NCI-H1694 (cell line): Measurements from ENCODE around the gene SGTA.
"Not testable (repeated sequence)": the region's sequence is repeated elsewhere in the genome, so short reads cannot be mapped to it uniquely, and the experiment has no call there.

ENCODE experiments used
- DNase-seq: peaks from one replicate; lab custom pipeline; 2025; lab: John Stamatoyannopoulos, UW

SGTA gene

DNA sequence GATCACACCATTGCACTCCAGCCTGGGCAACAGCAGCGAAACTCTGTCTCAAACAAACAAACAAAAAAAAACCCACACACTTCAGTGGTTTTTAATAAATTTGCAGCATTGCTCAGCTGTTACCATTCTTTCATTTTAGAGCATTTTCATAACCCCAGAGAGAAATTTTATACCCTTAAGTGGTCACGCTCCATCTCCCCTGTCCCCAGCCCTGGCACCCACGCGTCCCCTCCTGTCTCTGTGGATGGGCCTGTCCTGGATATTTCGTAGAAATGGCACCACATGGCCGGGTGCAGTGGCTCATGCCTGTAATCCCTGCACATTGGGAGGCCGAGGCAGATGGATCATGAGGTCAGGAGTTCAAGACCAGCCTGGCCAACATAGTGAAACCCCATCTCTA lies 10.1 kb upstream of the SGTA start:
- no peak for DNase-seq

DNA sequence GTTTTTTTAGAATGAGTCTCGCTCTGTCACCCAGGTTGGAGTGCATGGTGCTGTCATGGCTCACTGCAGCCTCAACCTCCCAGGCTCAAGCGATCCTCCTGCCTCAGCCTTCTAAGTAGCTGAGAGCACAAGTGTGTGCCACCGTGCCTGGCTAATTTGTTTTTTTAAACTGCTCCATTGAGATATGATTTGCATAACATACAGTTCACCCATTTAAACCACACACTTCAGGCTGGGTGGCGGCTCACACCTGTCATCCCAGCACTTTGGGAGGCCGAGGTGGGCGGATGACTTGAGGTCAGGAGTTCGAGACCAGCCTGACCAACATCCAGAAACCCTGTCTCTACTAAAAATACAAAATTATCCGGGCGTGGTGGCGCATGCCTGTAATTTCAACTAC lies 9.6 kb upstream of the SGTA start:
- DNase-seq: not testable (repeated sequence)

DNA sequence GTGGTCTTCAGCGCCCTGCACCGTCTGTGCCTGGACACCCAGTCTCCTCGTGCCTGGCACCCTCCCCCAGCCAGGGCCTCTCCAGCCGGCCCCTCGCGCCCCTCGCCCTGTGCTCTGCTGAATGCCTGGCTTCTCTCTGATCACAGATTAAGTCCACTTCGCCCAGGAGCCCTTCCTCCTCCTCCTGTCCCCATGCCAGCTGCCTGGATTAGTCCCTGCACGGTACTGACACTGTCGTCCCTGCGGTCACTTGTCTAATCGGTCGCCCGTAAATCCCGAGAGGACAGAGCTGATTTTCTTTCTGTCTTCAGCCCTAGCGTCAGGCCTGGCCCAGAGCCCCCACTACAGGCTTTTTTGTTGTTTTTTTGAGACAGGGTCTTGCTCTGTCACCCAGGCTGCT lies 8.8 kb upstream of the SGTA start:
- DNase-seq: no peak

DNA sequence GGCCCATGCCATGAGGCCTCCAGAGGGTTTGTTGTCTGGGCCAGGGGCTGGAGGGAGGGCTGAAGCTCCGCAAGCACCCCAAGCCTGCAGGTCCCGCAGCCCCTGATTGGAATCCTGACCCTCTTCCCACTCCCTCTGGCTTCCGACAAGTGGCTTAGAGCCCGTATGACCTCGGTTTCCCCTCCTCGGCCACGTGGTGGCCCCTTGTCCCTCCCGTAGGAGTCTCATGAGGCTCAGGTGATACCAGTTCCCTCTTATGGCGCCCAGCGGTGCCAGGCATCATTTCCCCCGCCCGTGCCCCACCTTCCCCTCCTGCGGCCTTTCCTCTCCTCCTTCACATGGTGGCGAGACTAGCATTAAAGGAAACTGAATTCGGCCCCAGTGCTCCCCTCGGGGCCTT lies 8.4 kb upstream of the SGTA start:
- DNase-seq: no peak

DNA sequence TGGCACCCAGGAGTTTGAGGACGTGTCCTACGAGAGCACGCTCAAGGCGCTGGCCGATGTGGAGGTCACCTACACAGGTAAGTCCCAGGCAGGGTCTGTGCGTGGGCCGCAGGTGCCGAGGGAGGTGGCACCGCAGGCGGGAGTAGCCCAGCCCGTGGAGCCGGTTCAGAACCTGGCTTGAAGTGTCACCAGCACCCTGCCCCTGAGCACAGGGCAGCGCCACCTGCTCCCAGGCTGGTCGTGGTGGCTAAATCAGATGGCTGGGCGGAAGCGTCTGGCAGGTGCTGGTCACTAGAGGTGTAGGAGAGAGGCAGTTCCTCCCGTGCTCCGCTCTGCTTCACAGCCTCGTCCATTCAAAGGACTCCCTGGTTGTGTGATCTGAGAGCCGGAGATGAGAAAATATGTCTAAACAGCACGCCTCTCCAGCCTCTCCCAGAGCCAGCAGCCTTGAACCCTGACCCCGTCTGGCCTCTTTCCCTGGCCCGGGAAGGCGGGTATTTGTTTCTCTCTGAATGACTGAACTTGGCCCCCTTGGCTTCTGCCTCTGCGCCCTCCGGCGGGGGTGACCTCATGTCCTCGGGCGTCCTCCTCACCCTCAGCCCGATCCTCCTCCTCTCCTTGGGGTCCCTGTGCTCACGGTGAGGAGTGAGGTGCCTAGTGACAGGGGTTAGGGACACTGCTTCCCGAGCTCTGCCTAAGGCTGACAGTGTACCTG lies 7.6 kb upstream of the SGTA start:
- no peak for DNase-seq

DNA sequence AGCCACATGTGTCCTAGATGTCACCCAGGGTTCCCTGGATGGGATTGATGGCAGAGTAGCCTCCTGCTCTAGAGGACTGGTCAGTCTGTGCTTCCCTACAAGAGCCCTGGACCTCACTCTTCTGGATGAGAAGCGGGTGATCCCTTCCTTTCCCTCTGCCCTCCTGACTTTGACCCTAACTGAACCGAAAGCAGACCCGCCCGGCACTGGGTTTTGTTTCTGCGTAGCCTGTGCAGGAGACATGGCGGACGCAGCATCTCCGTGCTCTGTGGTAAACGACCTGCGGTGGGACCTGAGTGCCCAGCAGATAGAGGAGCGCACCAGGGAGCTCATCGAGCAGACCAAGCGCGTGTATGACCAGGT lies 7.1 kb upstream of the SGTA start:
- no peak for DNase-seq

DNA sequence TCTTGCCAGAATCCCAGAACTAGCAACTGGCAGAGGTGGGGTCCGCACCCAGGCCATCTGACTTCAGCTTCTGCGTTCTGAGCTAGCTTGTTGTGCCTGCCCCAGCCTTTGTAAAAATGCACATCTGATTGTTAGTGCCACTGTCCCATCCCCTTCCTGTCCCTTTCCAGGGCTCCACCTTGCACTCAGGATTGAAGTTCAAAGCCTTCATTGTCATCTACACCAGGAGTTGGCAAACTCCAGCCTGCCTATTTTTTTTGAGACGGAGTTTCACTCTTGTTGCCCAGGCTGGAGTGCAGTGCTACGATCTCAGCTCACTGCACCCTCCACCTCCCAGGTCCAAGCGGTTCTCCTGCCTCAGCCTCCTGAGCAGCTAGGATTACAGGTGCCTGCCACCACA lies 5.2 kb upstream of the SGTA start:
- DNase-seq: no peak

DNA sequence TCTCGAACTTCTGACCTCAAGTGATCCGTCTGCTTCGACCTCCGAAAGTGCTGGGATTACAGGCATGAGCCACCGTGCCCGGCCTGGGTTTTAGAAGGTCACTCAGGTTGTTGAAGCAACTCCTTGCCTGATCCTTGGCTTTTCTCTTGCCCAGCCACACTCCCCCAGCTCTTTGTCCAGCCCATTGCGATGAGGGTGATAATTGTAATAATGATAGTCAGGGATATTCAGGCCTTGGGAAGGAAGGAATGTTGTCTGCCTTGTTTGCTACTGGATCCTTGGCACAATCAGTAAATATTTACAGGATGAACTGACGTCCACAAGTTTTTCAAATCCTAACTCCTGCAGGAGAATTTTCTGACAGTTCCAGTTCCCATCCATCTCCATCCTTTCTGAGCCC lies 4.0 kb upstream of the SGTA start:
- no peak for DNase-seq

DNA sequence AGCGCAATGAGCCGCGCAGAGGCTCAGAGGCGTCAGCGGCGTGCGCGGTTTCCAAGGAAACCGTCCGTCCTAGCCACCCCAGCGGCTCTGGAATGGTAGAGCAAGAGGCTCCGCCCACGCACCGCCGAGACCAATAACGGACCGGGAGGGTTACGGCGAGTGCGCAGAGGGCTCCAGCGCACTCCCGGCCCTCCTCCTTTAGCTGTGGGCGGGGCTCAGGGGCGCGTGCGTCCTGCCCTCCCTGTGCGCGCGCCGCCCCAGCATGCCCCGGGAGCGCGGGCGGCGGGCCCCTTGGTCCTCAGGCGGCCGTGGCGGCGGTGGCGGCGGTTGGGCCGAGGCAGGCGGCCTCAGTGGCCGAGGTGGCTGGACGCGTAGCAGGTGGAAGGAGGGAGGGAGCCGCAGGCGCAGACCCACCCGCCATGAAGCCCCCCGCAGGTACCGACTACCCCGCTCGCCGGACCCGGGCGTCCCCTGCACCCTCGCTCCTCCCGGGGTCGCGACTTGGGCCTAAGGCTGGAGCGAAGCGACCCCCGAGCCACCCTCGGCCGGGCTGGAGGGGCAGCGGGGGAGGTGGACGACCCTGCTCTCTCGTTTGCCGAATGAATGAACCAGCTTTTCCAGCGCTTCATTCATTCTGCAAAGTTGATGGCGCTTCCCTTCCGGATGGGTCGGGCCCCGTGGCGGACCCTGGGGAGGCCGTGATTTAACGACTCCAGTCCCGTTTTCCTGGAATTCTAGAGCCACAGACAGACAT lies 2.3 kb upstream of the SGTA start, which contains the start of gene THOP1:
Gene THOP1, plus strand, starts transcription at position 260 of the 754 bp plus-strand sequence. Its CDS starts 160 bp downstream, at position 420.
- DNase-seq: peak; percentile 98

DNA sequence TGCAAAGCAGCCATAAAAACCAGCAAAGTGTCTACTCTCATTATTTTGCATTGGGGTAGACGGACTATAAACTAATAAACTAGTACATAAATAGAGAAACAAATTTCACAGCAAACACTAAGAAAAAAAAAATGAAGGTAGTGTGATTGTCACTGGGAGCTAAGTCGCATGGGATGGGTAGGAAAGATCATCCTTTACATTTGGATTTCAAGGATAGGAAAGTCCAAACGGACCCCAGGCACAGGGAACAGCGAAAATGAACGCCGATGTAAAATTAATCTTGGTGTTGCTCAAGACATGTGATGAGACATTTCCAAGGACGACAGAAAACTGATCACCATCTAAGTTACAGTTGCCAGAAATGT lies 690 bp upstream of the SGTA start:
- no peak for DNase-seq

DNA sequence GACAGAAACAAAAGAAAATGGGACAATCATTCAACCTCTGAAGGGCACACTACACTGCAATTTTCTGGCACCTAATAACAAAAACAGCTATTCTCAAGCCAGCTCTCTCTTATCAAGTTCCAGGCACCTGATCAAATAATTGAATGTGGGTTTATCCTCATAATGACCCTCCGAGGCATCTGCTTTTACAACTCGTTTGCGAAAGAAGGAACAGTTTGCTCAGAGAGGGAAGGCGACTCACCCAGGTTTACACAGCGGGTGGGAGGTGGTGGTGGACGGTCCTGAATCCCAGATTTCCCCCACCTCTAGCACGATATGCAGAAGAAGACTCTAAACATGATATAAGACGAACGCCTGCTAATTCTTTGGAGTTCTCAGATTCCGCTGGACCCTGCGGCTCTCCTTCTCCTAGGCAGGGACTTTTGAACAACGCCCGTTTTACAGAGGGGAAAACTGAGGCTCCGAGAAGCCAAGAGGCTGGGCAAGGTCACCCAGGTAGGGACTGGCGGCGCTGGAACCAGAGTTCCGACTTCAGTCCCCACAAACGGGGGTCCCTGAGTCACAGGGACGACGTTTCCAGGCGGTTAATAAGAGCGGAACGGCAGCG lies 641 bp downstream of the SGTA start:
- no peak for DNase-seq

DNA sequence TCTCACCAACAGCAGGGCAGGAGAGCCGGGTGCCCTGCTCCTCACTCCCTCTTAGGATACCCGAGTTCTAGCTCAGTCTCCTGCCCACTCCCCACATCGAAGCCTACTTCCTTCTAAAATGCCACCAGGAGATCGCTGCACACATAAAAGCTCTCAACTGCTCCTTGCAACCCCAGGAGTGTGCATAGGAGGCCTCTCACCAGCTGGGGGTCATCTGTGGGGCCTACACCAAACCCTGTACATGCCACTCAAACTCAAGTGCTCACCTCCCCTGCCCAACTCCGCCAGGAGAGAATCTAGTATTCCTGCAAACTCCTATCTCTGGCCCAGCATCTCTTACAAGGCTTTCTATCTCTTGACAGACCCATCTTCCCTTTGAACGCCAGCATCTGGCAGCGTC lies 2.8 kb downstream of the SGTA start:
- no peak for DNase-seq

DNA sequence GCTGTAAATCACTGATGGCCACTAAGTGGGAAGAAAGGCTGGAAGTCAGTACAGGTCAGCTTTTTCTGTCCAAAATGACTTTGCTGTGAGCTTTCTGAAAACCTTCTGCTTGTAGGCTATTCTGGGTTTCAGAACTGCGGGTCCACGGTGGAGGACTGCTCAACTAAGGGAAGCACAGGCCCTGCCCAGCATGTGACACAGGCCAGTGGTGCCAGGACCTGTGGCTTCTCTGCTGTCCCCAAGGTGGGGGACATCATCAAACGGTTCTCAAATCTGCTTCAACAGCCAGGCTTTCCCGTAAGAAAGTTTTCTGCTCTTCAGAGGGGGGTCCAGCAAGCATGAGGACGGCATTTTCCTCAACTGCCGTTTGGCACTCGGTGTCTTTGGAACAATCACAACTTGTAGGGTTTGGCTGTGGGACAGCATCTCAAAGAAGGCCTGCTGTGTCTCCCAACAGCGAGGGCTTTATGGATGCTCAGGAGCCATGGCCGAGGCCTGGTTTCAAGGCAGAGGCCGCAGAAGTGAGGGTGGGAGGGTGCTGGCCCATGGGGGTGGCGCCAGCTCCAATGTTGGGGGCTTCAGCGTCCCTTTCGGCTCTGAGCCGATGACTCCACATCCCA lies 3.8 kb downstream of the SGTA start:
- no peak for DNase-seq

DNA sequence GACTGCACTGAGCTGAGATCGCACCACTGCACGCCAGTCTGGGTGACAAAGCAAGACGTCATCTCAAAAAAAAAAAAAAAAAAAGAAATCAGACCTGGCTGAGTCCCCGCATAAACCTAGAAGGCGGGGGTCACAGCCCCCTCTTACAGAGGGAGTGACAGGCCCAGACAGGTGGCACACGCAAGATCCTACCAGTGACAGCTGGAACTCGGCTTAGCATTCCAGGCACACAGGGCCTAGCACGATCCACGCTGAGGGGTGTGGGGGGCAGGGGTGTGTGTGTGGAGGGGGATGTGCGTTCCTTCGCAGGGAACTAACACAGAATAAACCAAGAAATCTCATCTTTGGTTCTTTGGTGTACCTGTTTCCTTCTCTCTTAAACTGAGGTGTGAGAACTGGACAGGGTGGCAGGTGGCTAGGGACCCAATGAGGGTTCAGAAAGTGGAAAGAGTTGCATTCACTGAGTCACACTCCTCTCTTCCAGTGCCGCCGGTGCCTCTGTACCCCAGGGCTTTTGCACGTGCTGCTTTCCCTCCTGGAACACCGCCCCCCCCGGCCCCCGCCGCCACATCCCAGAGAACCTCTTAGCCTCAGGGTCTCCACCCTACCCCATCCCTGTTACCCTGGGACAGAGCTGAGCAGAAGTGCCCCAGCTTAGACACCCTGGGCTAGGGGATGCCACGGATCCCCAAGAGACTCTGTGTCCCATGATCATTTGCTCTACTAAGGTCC lies 5.0 kb downstream of the SGTA start:
- no peak for DNase-seq

DNA sequence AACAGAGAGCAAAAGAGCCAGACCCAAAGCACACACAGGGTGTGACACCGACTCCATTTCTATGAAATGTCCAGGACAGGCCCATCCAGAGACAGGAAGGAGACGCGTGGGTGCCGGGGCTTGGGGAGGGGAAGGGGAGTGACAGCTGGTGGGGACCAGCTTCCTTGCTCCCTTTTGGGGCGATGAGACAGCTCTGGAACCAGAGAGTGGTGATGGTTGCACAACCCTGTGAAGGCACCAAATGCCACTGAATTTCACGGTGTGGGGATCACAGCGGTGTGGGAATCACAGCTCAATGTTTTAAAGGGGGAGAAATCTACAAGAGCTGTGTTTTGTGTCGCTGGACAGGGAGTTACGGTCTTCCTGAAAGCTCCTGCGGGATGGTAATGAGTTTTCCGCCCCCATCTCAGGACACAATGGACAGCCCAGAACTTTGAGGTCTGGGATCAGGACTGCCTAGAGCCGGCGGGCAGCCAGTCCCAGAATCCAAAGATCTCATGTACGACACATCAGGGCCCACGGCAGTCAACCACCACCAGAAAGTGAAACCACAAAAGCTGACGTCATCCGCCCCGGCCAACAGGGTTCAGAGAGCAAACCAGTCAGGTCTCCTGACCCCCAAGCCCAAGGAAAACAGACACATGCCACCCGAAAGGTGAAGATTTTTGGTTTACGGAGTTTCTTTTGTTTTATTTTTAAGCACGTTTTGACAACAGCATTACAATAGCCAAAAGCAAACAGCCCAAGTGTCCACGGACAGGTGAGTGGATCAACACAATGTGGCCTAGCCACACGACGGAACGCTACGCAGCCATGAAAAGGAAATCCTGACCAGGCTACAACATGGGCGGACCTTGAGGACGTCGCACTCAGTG lies 7.3 kb downstream of the SGTA start:
- no peak for DNase-seq

DNA sequence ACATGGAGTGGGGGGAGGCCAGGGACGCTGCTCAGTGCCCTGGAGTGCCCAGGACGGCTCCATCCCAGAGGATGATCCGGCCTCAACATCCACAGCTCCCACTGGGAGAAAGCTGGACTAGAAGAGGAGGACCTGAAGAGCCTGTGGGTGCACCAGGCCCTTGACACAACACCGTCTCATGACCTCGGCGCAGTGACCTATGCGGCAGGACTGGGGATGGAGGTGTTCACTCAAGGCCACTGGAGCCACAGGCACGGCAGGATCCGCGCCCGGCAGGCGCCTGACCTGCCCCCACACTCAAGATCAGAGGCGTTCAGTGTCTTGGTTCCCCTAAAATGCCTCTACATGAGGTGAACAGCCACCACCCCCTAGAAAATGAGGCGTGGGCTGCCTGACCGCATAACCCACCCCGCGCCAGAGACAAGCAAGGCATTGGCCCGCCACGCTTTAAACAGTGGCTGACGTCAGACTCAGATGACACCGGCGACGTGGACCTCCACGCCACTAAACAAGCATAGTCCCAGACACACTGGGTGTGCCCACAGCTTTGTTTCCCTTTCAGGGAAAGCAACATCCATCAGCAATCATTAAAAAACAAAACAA lies 8.0 kb downstream of the SGTA start:
- DNase-seq: no peak

DNA sequence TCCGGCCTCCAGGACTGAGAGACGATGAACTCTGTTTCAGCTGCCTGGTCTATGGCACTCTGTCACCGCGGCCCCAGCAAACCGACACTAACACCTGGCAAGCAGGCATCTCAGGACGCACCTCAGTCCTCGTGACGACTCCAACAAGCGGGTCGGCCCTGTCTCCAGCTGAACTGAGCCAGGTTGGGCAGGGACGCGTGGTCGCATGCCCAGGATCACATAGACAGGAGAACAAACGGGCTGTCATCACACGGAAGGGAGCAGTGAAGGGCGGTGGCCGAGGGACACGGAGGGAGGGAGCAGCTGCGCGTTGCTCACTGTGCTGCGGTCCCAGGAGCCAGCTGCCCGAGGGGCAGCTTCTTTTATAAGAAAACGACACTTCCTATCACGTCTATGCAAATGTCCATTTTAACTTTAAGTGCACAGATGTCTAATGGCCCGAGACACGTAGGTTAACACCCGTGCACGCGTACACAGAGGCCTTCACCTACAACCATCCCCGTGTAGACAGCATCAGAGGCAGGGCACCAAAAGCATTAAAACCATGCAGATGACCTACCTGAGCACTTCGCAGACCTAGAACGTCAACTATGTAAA lies 8.9 kb downstream of the SGTA start:
- DNase-seq: no peak

DNA sequence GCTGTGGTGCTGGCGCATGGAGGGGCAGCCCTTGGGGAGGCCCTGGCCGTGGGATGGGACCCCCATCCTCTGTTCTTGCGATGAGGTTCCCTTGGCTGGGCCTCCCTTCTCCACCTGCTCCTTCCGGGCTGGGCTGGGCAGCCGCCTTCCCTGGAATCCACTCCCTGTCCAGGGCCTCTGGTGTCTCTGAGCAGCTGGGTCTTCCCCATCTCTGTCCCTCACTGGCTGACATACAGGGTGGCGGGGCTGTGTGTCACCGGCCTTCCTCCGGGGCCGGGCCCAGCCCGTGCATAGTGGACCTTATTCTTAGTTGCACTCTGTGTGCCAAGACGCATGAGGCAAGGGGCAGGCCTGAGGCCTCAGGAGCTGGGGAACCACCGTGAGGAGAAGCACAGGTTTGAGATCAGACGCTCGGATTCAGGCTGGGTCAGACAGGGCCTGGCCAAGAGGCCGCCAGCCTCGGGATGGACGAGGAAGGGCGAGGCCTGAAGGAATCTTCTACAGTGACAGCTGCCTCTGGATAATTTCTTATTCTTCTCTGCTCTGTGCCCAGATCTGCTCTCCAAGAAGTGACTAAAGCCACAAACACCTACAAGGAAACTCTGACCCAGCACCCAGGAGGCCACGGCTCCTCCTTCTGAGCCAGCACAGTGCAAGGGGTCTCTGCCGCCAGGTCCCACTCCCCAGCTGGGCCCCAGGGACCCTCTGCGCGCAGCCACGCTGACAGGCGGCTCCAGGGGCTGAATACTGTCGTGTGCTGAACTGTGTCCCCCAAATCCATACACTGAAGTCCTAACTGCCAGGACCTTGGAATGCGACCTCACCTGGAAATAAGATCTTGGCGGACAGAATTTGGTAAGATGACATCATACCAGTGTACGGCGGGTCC lies 11.0 kb downstream of the SGTA start:
- no peak for DNase-seq
